PC-3 (cell line): ENCODE measurements around the gene CPA1.

Source experiments
- EZH2 ChIP-seq: fragments of 300-600 bp; sonication (generic); IDR thresholded peaks from one replicate; pipeline ENCODE4 v1.6.1; 2017; ENCODE audit warnings: antibody characterized with exemption, mild to moderate bottlenecking, low read length; ENCODE audit not compliant: unreplicated experiment
- EZH2phosphoT487 ChIP-seq: fragments of 300-600 bp; sonication (generic); IDR thresholded peaks from 2 replicates; pipeline ENCODE4 v1.6.1; 2018; ENCODE audit warnings: mild to moderate bottlenecking, antibody characterized with exemption, low read length, borderline replicate concordance
- TF ChIP-seq, protein P1 (sequence below): fragments of 300-600 bp; sonication (generic); conservative IDR thresholded peaks from 2 replicates; pipeline ENCODE4 v1.5.1; 2017; ENCODE audit warnings: antibody characterized with exemption, low read depth, mild to moderate bottlenecking, low read length

DNA sequence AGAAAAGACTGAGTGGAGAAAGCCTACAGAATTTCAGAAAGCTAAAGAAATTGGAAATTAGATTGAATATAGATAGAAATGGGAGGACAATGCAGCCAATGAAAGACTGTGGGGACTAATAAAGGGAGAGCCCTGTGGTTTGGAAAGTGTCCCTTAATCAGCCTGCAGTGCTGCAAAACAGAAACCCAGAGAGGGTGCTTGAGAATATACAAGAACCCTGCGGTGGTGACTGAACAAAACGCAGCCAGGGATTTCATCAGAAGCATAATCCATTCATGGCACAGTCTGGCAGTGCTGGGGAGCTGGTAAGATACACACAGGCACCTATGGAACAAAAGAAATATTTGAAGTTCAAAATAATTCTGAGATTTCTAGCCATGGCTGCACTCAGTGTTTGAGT, 41.4 kb downstream of the CPA1 start:
- TF ChIP-seq EZH2 = no peak
- TF ChIP-seq, protein P1, sequence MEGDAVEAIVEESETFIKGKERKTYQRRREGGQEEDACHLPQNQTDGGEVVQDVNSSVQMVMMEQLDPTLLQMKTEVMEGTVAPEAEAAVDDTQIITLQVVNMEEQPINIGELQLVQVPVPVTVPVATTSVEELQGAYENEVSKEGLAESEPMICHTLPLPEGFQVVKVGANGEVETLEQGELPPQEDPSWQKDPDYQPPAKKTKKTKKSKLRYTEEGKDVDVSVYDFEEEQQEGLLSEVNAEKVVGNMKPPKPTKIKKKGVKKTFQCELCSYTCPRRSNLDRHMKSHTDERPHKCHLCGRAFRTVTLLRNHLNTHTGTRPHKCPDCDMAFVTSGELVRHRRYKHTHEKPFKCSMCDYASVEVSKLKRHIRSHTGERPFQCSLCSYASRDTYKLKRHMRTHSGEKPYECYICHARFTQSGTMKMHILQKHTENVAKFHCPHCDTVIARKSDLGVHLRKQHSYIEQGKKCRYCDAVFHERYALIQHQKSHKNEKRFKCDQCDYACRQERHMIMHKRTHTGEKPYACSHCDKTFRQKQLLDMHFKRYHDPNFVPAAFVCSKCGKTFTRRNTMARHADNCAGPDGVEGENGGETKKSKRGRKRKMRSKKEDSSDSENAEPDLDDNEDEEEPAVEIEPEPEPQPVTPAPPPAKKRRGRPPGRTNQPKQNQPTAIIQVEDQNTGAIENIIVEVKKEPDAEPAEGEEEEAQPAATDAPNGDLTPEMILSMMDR = no peak
- TF ChIP-seq EZH2phosphoT487 = no peak
